Transverse colon (tissue), 4 donors: ENCODE data around the gene CTH.

Experiments
- CTCF ChIP-seq, 5 experiments: fragments of 200-600 bp in 3 of 5; fragments of 450-650 bp in 2 of 5; sonication (generic) in 3 of 5; IDR thresholded peaks; 1 replicate in 2 of 5; 2 replicates in 3 of 5; pipeline ENCODE4 v1.5.1; 2016 to 2017; ENCODE audit warnings: antibody characterized with exemption in 5 of 5, inconsistent platforms in 3 of 5, mild to moderate bottlenecking in 2 of 5, moderate library complexity in 1 of 5
- EP300 ChIP-seq: sonication (generic); formaldehyde crosslinking; IDR thresholded peaks from one replicate; pipeline ENCODE4 v1.6.1; 2017; ENCODE audit warnings: antibody characterized with exemption, low read depth
- POLR2A ChIP-seq: fragments of 450-650 bp; IDR thresholded peaks from one replicate; pipeline ENCODE4 v1.6.1; 2016; ENCODE audit warnings: antibody characterized with exemption, mild to moderate bottlenecking, moderate library complexity
- POLR2AphosphoS5 ChIP-seq, 3 donors: sonication (generic); formaldehyde crosslinking; IDR thresholded peaks; one replicate each; pipeline ENCODE4 v1.6.1; 2016; ENCODE audit warnings: antibody characterized with exemption in 3 of 3

- no peak for TF ChIP-seq CTCF (IDR thresholded peaks at IDR 0.05)
- no peak for TF ChIP-seq POLR2A
- no peak for TF ChIP-seq POLR2AphosphoS5 (IDR thresholded peaks at IDR 0.05)
- TF ChIP-seq EP300 = no peak
Measured at GRCh38 chr1:70468180-70468579, 57.1 kb downstream of the CTH start.
